Measurements from ENCODE around the gene FHAD1.

- TF ChIP-seq CTCF (IDR thresholded peaks at IDR 0.05; ENCODE audit: low read depth, low read length) (no peak), POLR2A (IDR thresholded peaks at IDR 0.05; ENCODE audit: extremely low read depth, insufficient read length) (no peak)
Measured at GRCh38 chr1:15332952-15333715, 86.1 kb downstream of the FHAD1 start.
